Astrocyte (in vitro differentiated cells and primary cell): ENCODE results near the gene ACKR2.

ENCODE experiments used
- CTCF ChIP-seq: IDR thresholded peaks from 2 replicates; pipeline ENCODE4 v1.5.1; 2011; ENCODE audit warnings: low read depth, mild to moderate bottlenecking, inconsistent platforms, low read length, moderate library complexity; ENCODE audit not compliant: insufficient read depth
- EZH2 ChIP-seq: IDR thresholded peaks from 2 replicates; pipeline ENCODE4 v1.6.1; 2012; ENCODE audit warnings: mild to moderate bottlenecking, low read length, inconsistent platforms; ENCODE audit not compliant: insufficient read depth

DNA sequence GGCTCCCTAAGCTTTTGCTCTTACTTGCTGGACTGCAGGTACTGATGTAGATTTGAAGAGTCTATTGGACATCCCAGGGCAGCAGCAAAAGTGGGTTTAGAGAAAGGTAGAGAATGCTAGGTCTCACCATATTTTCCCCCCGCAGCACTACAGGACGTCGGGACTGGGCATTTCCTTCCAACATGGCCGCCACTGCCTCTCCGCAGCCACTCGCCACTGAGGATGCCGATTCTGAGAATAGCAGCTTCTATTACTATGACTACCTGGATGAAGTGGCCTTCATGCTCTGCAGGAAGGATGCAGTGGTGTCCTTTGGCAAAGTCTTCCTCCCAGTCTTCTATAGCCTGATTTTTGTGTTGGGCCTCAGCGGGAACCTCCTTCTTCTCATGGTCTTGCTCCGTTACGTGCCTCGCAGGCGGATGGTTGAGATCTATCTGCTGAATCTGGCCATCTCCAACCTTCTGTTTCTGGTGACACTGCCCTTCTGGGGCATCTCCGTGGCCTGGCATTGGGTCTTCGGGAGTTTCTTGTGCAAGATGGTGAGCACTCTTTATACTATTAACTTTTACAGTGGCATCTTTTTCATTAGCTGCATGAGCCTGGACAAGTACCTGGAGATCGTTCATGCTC is 55.2 kb downstream of the ACKR2 start:
- TF ChIP-seq CTCF (no peak), EZH2 (no peak)
